Hepatocyte (in vitro differentiated cells): ENCODE results near the gene ZNF423. TPM values are rescaled to one million over a fixed set of nuclear protein-coding genes. Genes with fewer than 3 reads are reported as not detected.

ENCODE experiments used
- DNase-seq: peaks from one replicate; pipeline ENCODE4 v3.0.0-alpha.2; 2016; ENCODE audit warnings: low spot score
- H2AFZ ChIP-seq: fragments of 200-600 bp; sonication (generic); 2 replicates; pipeline ENCODE4 v1.6.0; 2016; ENCODE audit warnings: antibody characterized with exemption, mild to moderate bottlenecking
- H3K27ac ChIP-seq: fragments of 200-600 bp; sonication (generic); 2 replicates; pipeline ENCODE4 v1.5.1; 2016; ENCODE audit warnings: mild to moderate bottlenecking
- H3K27me3 ChIP-seq: fragments of 200-600 bp; sonication (generic); 2 replicates; pipeline ENCODE4 v1.6.1; 2016
- H3K36me3 ChIP-seq: fragments of 200-600 bp; sonication (generic); replicated peaks from 2 replicates; pipeline ENCODE4 v1.5.1; 2016; ENCODE audit warnings: low read depth; ENCODE audit not compliant: insufficient read depth
- H3K4me1 ChIP-seq: fragments of 200-600 bp; sonication (generic); 2 replicates; pipeline ENCODE4 v1.5.1; 2016; ENCODE audit warnings: mild to moderate bottlenecking, moderate library complexity; ENCODE audit not compliant: insufficient read depth
- H3K4me2 ChIP-seq: fragments of 200-600 bp; sonication (generic); 2 replicates; pipeline ENCODE4 v1.6.0; 2016
- H3K4me3 ChIP-seq: fragments of 200-600 bp; sonication (generic); 2 replicates; pipeline ENCODE4 v1.5.1; 2016; ENCODE audit warnings: mild to moderate bottlenecking
- H3K79me2 ChIP-seq: fragments of 200-600 bp; sonication (generic); 2 replicates; pipeline ENCODE4 v1.6.0; 2017; ENCODE audit warnings: mild to moderate bottlenecking
- H3K9me2 ChIP-seq: fragments of 200-600 bp; sonication (generic); replicated peaks from 2 replicates; pipeline ENCODE4 v1.6.0; 2017; ENCODE audit warnings: mild to moderate bottlenecking; ENCODE audit not compliant: insufficient read depth
- H3K9me3 ChIP-seq: fragments of 200-600 bp; sonication (generic); 2 replicates; pipeline ENCODE4 v1.5.1; 2016; ENCODE audit warnings: low read depth, mild to moderate bottlenecking
- H4K20me1 ChIP-seq: fragments of 200-600 bp; sonication (generic); 2 replicates; pipeline ENCODE4 v1.6.0; 2016; ENCODE audit warnings: mild to moderate bottlenecking; ENCODE audit not compliant: insufficient read depth, poor library complexity, severe bottlenecking
- EZH2 ChIP-seq: fragments of 200-600 bp; sonication (generic); IDR thresholded peaks from 2 replicates; pipeline ENCODE4 v1.6.1; 2016; ENCODE audit warnings: antibody characterized with exemption, mild to moderate bottlenecking, borderline replicate concordance
- EZH2phosphoT487 ChIP-seq: fragments of 200-600 bp; sonication (generic); IDR thresholded peaks from one replicate; pipeline ENCODE4 v1.6.1; 2018; ENCODE audit warnings: antibody characterized with exemption, mild to moderate bottlenecking, low read depth, moderate library complexity; ENCODE audit not compliant: unreplicated experiment, severe bottlenecking
- WGBS: methylation state at CpG from one replicate; pipeline ENCODE4 v1.1.6; 2016; ENCODE audit warnings: low lambda C conversion rate; ENCODE audit errors: missing lambda C conversion rate; 5-methylcytosine and 5-hydroxymethylcytosine counted together
- polyA plus RNA-seq: library from polyadenylated mRNA; unstranded; fragments of >200 nt; fragmentation: Nextera tagmentation; extraction: Ambion mirVana; gene quantifications from 2 replicates; pipeline ENCODE4 v1.2.1, GENCODE V29; 2016
- total RNA-seq: library from RNA; depleted of rRNA; stranded (reverse); fragments of >200 nt; gene quantifications from 2 replicates; pipeline ENCODE4 v1.2.3, GENCODE V29; 2014
- TF ChIP-seq, protein P1 (sequence below): fragments of 200-600 bp; sonication (generic); IDR thresholded peaks from 2 replicates; pipeline ENCODE4 v1.5.1; 2016; ENCODE audit warnings: antibody characterized with exemption, mild to moderate bottlenecking; ENCODE audit not compliant: poor library complexity

ZNF423 gene
- total and polyA plus RNA-seq, 2 experiments from 2014 or later: 9.6 to 11.8 TPM

DNA sequence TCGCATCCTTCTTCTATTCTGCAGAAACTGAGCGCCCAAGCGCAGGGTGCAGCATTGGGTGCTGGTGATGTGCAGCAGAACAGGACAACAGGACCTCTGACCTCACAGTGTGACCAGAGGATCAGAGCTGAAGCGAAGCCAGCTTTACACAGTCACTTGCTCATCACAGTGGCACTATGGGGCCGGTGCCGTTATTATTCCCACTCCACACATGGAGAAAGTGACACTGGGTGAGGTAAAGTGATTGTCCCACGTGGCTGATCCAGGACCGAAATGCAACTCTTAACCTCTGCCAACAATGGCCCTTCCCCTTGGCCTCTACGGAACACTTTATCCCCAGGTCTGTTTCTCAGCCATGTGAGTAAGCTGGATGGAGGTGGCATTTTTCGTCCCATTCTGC, 311.1 kb downstream of the ZNF423 start:
- Histone ChIP-seq H3K9me2 (no peaks in the 10 kb centered on the region), H3K4me3 (no peak overlapping the region), H3K27ac (no peak overlapping the region), H3K9me3 (no peaks in the 10 kb centered on the region), H3K4me2 (no peak overlapping the region), H3K27me3 (no peaks in the 10 kb centered on the region), H3K79me2 (no peaks in the 10 kb centered on the region), H2AFZ (no peak overlapping the region), H3K4me1 (peaks cover 4% of the 10 kb centered on the region), H3K36me3 (no peaks in the 10 kb centered on the region), H4K20me1 (peaks cover 5% of the 10 kb centered on the region)
- TF ChIP-seq EZH2phosphoT487 (no peak), EZH2 (no peak)
- TF ChIP-seq, protein P1, sequence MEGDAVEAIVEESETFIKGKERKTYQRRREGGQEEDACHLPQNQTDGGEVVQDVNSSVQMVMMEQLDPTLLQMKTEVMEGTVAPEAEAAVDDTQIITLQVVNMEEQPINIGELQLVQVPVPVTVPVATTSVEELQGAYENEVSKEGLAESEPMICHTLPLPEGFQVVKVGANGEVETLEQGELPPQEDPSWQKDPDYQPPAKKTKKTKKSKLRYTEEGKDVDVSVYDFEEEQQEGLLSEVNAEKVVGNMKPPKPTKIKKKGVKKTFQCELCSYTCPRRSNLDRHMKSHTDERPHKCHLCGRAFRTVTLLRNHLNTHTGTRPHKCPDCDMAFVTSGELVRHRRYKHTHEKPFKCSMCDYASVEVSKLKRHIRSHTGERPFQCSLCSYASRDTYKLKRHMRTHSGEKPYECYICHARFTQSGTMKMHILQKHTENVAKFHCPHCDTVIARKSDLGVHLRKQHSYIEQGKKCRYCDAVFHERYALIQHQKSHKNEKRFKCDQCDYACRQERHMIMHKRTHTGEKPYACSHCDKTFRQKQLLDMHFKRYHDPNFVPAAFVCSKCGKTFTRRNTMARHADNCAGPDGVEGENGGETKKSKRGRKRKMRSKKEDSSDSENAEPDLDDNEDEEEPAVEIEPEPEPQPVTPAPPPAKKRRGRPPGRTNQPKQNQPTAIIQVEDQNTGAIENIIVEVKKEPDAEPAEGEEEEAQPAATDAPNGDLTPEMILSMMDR: no peak
- DNase-seq: no peak
- 94% methylated on average over 10 of the region's 10 CpGs for WGBS

DNA sequence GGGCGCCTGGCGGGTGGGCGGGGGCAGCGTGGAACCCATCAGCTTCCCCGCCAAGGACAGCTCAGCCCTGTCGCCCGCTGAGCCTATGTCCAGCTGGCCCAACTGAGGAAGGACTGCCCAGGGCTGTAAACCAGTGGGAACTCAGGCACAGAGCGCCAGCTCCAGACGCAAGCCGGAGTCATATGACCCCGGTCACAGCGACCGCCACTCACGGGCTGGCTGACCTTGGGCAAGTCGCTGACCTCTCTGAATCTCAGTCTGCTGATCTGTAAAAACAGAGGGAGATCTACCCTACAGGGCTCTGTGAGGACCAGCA, 312.3 kb downstream of the ZNF423 start:
- H3K4me2 ChIP-seq: no peak overlapping the region
- no peak overlapping the region for H2AFZ ChIP-seq
- H3K79me2 ChIP-seq: no peaks in the 10 kb centered on the region
- H3K9me2 ChIP-seq: no peaks in the 10 kb centered on the region
- H3K4me1 ChIP-seq: peaks cover 4% of the 10 kb centered on the region
- H3K36me3 ChIP-seq: no peaks in the 10 kb centered on the region
- H4K20me1 ChIP-seq: peaks cover 5% of the 10 kb centered on the region
- TF ChIP-seq EZH2phosphoT487: no peak
- TF ChIP-seq EZH2: no peak
- TF ChIP-seq, protein P1: no peak
- H3K4me3 ChIP-seq: no peak overlapping the region
- no peak for DNase-seq
- H3K27me3 ChIP-seq: no peaks in the 10 kb centered on the region
- no peak overlapping the region for H3K27ac ChIP-seq
- H3K9me3 ChIP-seq: no peaks in the 10 kb centered on the region
- 97% methylated on average over 15 of the region's 15 CpGs for WGBS

DNA sequence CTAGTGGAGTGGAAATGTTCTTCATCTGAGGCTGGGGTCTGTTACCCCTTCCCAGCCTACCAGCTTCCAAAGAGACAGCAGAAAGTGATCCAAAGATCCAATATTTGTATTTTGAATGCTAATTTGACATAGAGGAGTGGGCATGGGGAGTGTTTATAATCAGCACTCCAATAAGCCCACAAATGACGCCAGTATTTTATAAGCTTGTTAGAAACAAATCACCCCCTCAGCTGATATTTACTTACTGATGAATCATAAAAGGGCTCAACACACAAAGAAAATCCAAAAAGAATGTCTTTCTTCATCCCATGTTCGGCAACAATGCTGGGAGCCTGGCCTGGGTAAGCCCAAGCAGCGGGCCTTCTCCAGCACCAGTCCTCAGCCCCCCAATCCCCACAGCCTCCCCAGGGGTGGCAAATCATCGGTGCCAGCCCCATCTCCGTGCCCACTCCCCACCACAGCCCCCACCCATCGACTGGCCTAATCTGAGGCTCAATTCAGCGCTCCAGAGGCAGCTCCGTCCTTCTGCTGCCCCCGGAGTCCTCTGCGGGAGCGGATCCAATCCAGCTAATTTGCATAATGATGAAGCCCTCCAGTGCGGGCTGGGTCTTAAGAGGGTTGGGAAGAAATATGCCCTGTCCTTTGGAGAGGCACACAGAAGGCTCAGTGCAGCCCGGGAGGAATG, 312.8 kb downstream of the ZNF423 start:
- Histone ChIP-seq H3K27ac (no peak overlapping the region), H3K4me2 (no peak overlapping the region), H3K27me3 (no peaks in the 10 kb centered on the region), H3K9me2 (no peaks in the 10 kb centered on the region), H2AFZ (no peak overlapping the region), H3K79me2 (no peaks in the 10 kb centered on the region), H4K20me1 (peaks cover 5% of the 10 kb centered on the region), H3K4me1 (peaks cover 4% of the 10 kb centered on the region), H3K9me3 (no peaks in the 10 kb centered on the region), H3K4me3 (no peak overlapping the region), H3K36me3 (no peaks in the 10 kb centered on the region)
- 74% methylated on average over 13 of the region's 13 CpGs for WGBS
- no peak for DNase-seq
- TF ChIP-seq EZH2 (no peak), EZH2phosphoT487 (no peak)
- TF ChIP-seq, protein P1: no peak
